ENCODE measurements around the gene MAP3K10. TPM values are rescaled to one million over a fixed set of nuclear protein-coding genes. Genes with fewer than 3 reads are reported as not detected.
A peak's percentile ranks its signal among the peaks of the same experiment; 100 is the strongest.

MAP3K10 gene
- total RNA-seq (2021; ENCODE audit: unreplicated experiment): 255 TPM
- 324 TPM for polyA plus RNA-seq (2012; ENCODE audit: insufficient read length)
- Bru-seq, nascent RNA: percentile 97 among the genes with signal in this experiment
- percentile 99 among the genes with signal in this experiment for BruChase-seq, experiment 1, labeled RNA remaining after a 2-hour chase
- BruChase-seq, experiment 2, labeled RNA remaining after a 6-hour chase: percentile 97 among the genes with signal in this experiment
- long read RNA-seq, partial matches to known transcripts: 81 of 120 reads
- long read RNA-seq, other reads (novel, unspliced or antisense): 34 of 120 reads

GRCh38 chr19:40190891-40191835 is at the start of gene MAP3K10:
Gene MAP3K10 (plus strand): TSS chr19:40191426. CDS start chr19:40192032, 606 bp downstream.
- Histone ChIP-seq H3K9me3 (ENCODE audit: control insufficient read depth, insufficient read depth, low read depth, low read length) (no peaks in the 10 kb centered on the region), H3K36me3 (ENCODE audit: control insufficient read depth, insufficient read depth, low read length) (no peaks in the 10 kb centered on the region), H3K4me3 (ENCODE audit: low read depth in 2 of 2, low read length in 2 of 2) (peak within 1 kb of the TSS; percentile 36 to 57), H3K27me3 (ENCODE audit: control insufficient read depth, insufficient read depth, low read length) (peaks cover 9% of the 10 kb centered on the region), H3K4me1 (ENCODE audit: control insufficient read depth, insufficient read depth, low read length) (peaks cover 23% of the 10 kb centered on the region), H3K27ac (ENCODE audit: low read length) (peak within 1 kb of the TSS; percentile 49)
- in situ Hi-C loops (cut with HindIII; ENCODE audit: low pct_unique_long_range_greater_than_20kb, low sequenced_read_pairs): loop anchor here (5.0 kb wide), 4 partner anchors 36 to 409 kb away; partner anchors contain the start of genes CCNP and ZNF780A
- ATAC-seq: peak; percentile 97
- no TSS peak for BruUV-seq (replicated peaks)
- intact Hi-C loops (cut with micrococcal nuclease; ENCODE audit: unreplicated experiment): loop anchor here (2.0 kb wide), 1 partner anchor 26 kb away; no protein-coding TSS in a partner anchor
- TF ChIP-seq TCF7L2 (IDR thresholded peaks at IDR 0.05; ENCODE audit: low read depth, low read length) (no peak), REST (IDR thresholded peaks at IDR 0.05; ENCODE audit: insufficient read depth in 1 of 2, low read depth in 2 of 2, low read length in 1 of 2) (no peak), POLR2AphosphoS5 (IDR thresholded peaks at IDR 0.05; ENCODE audit: low read depth, low read length) (no peak), SIN3A (IDR thresholded peaks at IDR 0.05; ENCODE audit: borderline replicate concordance, insufficient read depth, low read depth, low read length) (no peak), CTCF (IDR thresholded peaks at IDR 0.05) (no peak)
- CTCF ChIA-PET: interaction anchor here (0.5 to 3.2 kb wide), 36 partner anchors 7 to 556 kb away, joined by 3 to 43 read pairs (median 5); partner anchors contain the start of gene TTC9B
- POLR2A ChIA-PET: interaction anchor here (0.5 to 3.5 kb wide), 37 partner anchors 9 to 848 kb away, joined by 3 to 41 read pairs (median 5); partner anchors contain the start of genes PSMC4, RPS16 and ZNF780A
- peak; percentile 99 for DNase-seq (ENCODE audit: low read depth, low spot score)

DNA sequence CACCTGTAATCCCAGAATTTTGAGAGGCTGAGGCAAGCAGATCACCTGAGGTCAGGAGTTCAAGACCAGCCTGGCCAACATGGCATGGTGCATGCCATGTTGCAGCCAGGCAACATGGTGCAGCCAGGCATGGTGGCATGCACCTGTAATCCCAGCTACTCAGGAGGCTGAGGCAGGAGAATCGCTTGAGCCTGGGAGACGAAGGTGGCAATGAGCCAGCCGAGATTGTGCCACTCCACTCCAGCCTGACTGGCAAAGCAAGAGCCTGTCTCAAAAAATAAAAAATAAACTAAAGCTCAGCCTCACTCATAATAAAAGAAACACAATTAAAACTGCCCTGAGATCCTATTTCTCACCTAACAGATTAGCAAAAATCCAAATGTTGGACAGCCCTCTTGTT is 49.7 kb upstream of the MAP3K10 start:
- intact Hi-C loops (cut with micrococcal nuclease; ENCODE audit: unreplicated experiment): no loop called here
- peaks cover 25% of the 10 kb centered on the region for H3K27me3 ChIP-seq (ENCODE audit: control insufficient read depth, insufficient read depth, low read length)
- no peak overlapping the region for H3K27ac ChIP-seq (ENCODE audit: low read length)
- DNase-seq (ENCODE audit: low read depth, low spot score): no peak
- TF ChIP-seq REST (IDR thresholded peaks at IDR 0.05; ENCODE audit: insufficient read depth in 1 of 2, low read depth in 2 of 2, low read length in 1 of 2): no peak
- TF ChIP-seq POLR2AphosphoS5 (IDR thresholded peaks at IDR 0.05; ENCODE audit: low read depth, low read length): no peak
- H3K4me1 ChIP-seq (ENCODE audit: control insufficient read depth, insufficient read depth, low read length): no peaks in the 10 kb centered on the region
- in situ Hi-C loops (cut with HindIII; ENCODE audit: low pct_unique_long_range_greater_than_20kb, low sequenced_read_pairs): no loop called here
- H3K4me3 ChIP-seq (ENCODE audit: low read depth in 2 of 2, low read length in 2 of 2): no peak overlapping the region
- no peak for ATAC-seq
- no TSS peak for BruUV-seq (replicated peaks)
- peaks cover 4% of the 10 kb centered on the region; the same call in 1 of the 2 replicates for H3K9me3 ChIP-seq (ENCODE audit: control insufficient read depth, insufficient read depth, low read depth, low read length)
- CTCF ChIA-PET: interaction anchor here (0.5 to 8.1 kb wide), 14 partner anchors 10 to 165 kb away, joined by 3 to 274 read pairs (median 23); partner anchors contain the start of genes CCNP, MAP3K10 and TTC9B
- no peaks in the 10 kb centered on the region for H3K36me3 ChIP-seq (ENCODE audit: control insufficient read depth, insufficient read depth, low read length)
- POLR2A ChIA-PET: interaction anchor here (1.0 to 1.4 kb wide), 2 partner anchors 11 to 164 kb away, joined by 4 to 8 read pairs; no protein-coding TSS in a partner anchor

Data from Panc1 (cell line).